Measurements from ENCODE around the gene DUSP22. TPM values are rescaled to one million over a fixed set of nuclear protein-coding genes. Genes with fewer than 3 reads are reported as not detected.

Gene DUSP22
- total and polyA plus RNA-seq, 2 experiments from 2014 or later: 12.8 to 36.8 TPM

- TF ChIP-seq JUNB (IDR thresholded peaks at IDR 0.05; ENCODE audit: unreplicated experiment): no peak
- TF ChIP-seq ZNF331 (CRISPR knock-in tag; IDR thresholded peaks at IDR 0.05; ENCODE audit: low read depth): no peak
- TF ChIP-seq ZNF114 (CRISPR knock-in tag; IDR thresholded peaks at IDR 0.05): no peak
- no peak for TF ChIP-seq ETS1 (IDR thresholded peaks at IDR 0.05)
- TF ChIP-seq CTCF (conservative IDR thresholded peaks at IDR 0.05; ENCODE audit: low read depth in 2 of 2): no peak
- no peak for TF ChIP-seq EZH2phosphoT487 (IDR thresholded peaks at IDR 0.05; ENCODE audit: unreplicated experiment)
- no peak for TF ChIP-seq NANOG (IDR thresholded peaks at IDR 0.05; ENCODE audit: borderline replicate concordance)
Measured at GRCh38 chr6:257031-257725, 35.1 kb upstream of the DUSP22 start (continued).

GRCh38 chr6:257774-258173 lies 34.5 kb upstream of the DUSP22 start:
- Histone ChIP-seq H3K27ac (ENCODE audit: low read depth) (no peak overlapping the region), H2AFZ (no peak overlapping the region), H3K79me2 (replicated peaks; ENCODE audit: insufficient read depth) (no peaks in the 10 kb centered on the region), H3F3A (replicated peaks; ENCODE audit: low read depth) (no peaks in the 10 kb centered on the region), H3K4me3 (no peak overlapping the region), H3K27me3 (ENCODE audit: insufficient read depth) (no peaks in the 10 kb centered on the region), H3K4me1 (ENCODE audit: insufficient read depth) (no peaks in the 10 kb centered on the region), H3K9me2 (ENCODE audit: insufficient read depth) (no peaks in the 10 kb centered on the region), H4K20me1 (replicated peaks; ENCODE audit: insufficient read depth) (no peaks in the 10 kb centered on the region), H3K36me3 (ENCODE audit: insufficient read depth) (no peaks in the 10 kb centered on the region), H3K4me2 (no peak overlapping the region)
- peaks cover 44% of the 10 kb centered on the region for H3K9me3 Mint-ChIP-seq
- no peak overlapping the region for H3K4me3 Mint-ChIP-seq
- H3K27me3 Mint-ChIP-seq (ENCODE audit: insufficient read depth, low read depth, poor library complexity): peaks cover 3% of the 10 kb centered on the region
- H3K36me3 Mint-ChIP-seq (ENCODE audit: low read depth): no peaks in the 10 kb centered on the region
- no peaks in the 10 kb centered on the region for H3K4me1 Mint-ChIP-seq
- no peak overlapping the region for H3K27ac Mint-ChIP-seq
- ATAC-seq (no peak), DNase-seq (ENCODE audit: low spot score) (no peak)
- TF ChIP-seq ZNF462 (CRISPR knock-in tag; IDR thresholded peaks at IDR 0.05) (no peak), ZNF114 (CRISPR knock-in tag; IDR thresholded peaks at IDR 0.05) (no peak), EZH2 (IDR thresholded peaks at IDR 0.05; ENCODE audit: low read depth, unreplicated experiment) (no peak), ETS1 (IDR thresholded peaks at IDR 0.05) (no peak), CTCF (conservative IDR thresholded peaks at IDR 0.05; ENCODE audit: low read depth in 2 of 2) (no peak), ZNF331 (CRISPR knock-in tag; IDR thresholded peaks at IDR 0.05; ENCODE audit: low read depth) (no peak), NANOG (IDR thresholded peaks at IDR 0.05; ENCODE audit: borderline replicate concordance) (no peak), JUNB (IDR thresholded peaks at IDR 0.05; ENCODE audit: unreplicated experiment) (no peak), STAT1 (IDR thresholded peaks at IDR 0.05; ENCODE audit: unreplicated experiment) (no peak)
